ENCODE measurements around the gene KCNK13. TPM values are rescaled to one million over a fixed set of nuclear protein-coding genes. Genes with fewer than 3 reads are reported as not detected.

KCNK13 gene
- total RNA-seq, 8 experiments from 2014 or later, result 0.05 to 2.2 (median 0.24) TPM; not detected in 3

- Histone ChIP-seq H3K27ac (no peak overlapping the region), H3K4me1 (replicated peaks in 1 of 2) (no peaks in the 10 kb centered on the region), H3K4me3 (no peak overlapping the region)
- WGBS, 10 experiments, result 33 to 43% methylated on average over 2 of the region's 2 CpGs; no CpG with 5 or more reads in 8 of the 10 experiments
- in situ Hi-C loops (cut with MboI; ENCODE audit: low pct_unique_long_range_greater_than_20kb in 2 of 9, low sequenced_read_pairs in 9 of 9, unreplicated experiment in 9 of 9), result no loop called here
- peak in 1 of 8 experiments; percentile 70 for ATAC-seq (replicated peaks in 6 of 8)
Observed at GRCh38 chr14:90045616-90046015, 16.2 kb upstream of the KCNK13 start.

- Histone ChIP-seq H3K4me3 (no peak overlapping the region), H3K4me1 (replicated peaks in 1 of 2) (no peaks in the 10 kb centered on the region), H3K27ac (no peak overlapping the region)
- in situ Hi-C loops (cut with MboI; ENCODE audit: low pct_unique_long_range_greater_than_20kb in 2 of 9, low sequenced_read_pairs in 9 of 9, unreplicated experiment in 9 of 9), result no loop called here
- WGBS, 10 experiments, result 17 to 88% (median 44%) methylated on average over 1 to 3 of the region's 3 CpGs; no CpG with 5 or more reads in 1 of the 10 experiments
- no peak for ATAC-seq (replicated peaks in 6 of 8)
Observed at GRCh38 chr14:90049390-90049789, 12.4 kb upstream of the KCNK13 start.

- no peak for ATAC-seq (replicated peaks in 6 of 8)
- Histone ChIP-seq H3K27ac (no peak overlapping the region), H3K4me3 (no peak overlapping the region), H3K4me1 (replicated peaks in 1 of 2) (no peaks in the 10 kb centered on the region)
- WGBS, 10 experiments, result 79 to 100% (median 95%) methylated on average over 1 to 4 of the region's 4 CpGs; no CpG with 5 or more reads in 2 of the 10 experiments
- in situ Hi-C loops (cut with MboI; ENCODE audit: low pct_unique_long_range_greater_than_20kb in 2 of 9, low sequenced_read_pairs in 9 of 9, unreplicated experiment in 9 of 9), result no loop called here
Observed at GRCh38 chr14:90050271-90050670, 11.5 kb upstream of the KCNK13 start.

- Histone ChIP-seq H3K4me3 (no peak overlapping the region), H3K27ac (no peak overlapping the region), H3K4me1 (replicated peaks in 1 of 2) (no peaks in the 10 kb centered on the region)
- 0 to 100% (median 50%) methylated on average over 1 to 2 of the region's 2 CpGs; no CpG with 5 or more reads in 1 of the 10 experiments for WGBS, 10 experiments
- no peak for ATAC-seq (replicated peaks in 6 of 8)
- in situ Hi-C loops (cut with MboI; ENCODE audit: low pct_unique_long_range_greater_than_20kb in 2 of 9, low sequenced_read_pairs in 9 of 9, unreplicated experiment in 9 of 9), result no loop called here
Observed at GRCh38 chr14:90053044-90053443, 8.8 kb upstream of the KCNK13 start.

GRCh38 chr14:90054803-90055202 is 7.0 kb upstream of the KCNK13 start:
- Histone ChIP-seq H3K27ac (no peak overlapping the region), H3K4me3 (no peak overlapping the region), H3K4me1 (replicated peaks in 1 of 2) (no peaks in the 10 kb centered on the region)
- in situ Hi-C loops (cut with MboI; ENCODE audit: low pct_unique_long_range_greater_than_20kb in 2 of 9, low sequenced_read_pairs in 9 of 9, unreplicated experiment in 9 of 9), result no loop called here
- WGBS, 10 experiments, result 0 to 100% (median 50%) methylated on average over 1 of the region's 1 CpG; no CpG with 5 or more reads in 4 of the 10 experiments
- no peak for ATAC-seq (replicated peaks in 6 of 8)

GRCh38 chr14:90056826-90057225 is 5.0 kb upstream of the KCNK13 start:
- whole genome bisulfite sequencing, 10 experiments, result 0 to 92% (median 48%) methylated on average over 1 to 8 of the region's 8 CpGs; no CpG with 5 or more reads in 1 of the 10 experiments
- ATAC-seq (replicated peaks in 6 of 8), result no peak

GRCh38 chr14:90058876-90059458 is 2.8 kb upstream of the KCNK13 start:
- ATAC-seq (replicated peaks in 6 of 8), result peak in 1 of 8 experiments; percentile 16
- Histone ChIP-seq H3K4me3 (no peak overlapping the region), H3K27ac (no peak overlapping the region), H3K4me1 (replicated peaks in 1 of 2) (no peaks in the 10 kb centered on the region)
- 45 to 100% (median 92%) methylated on average over 4 to 7 of the region's 7 CpGs for WGBS, 10 experiments
- in situ Hi-C loops (cut with MboI; ENCODE audit: low pct_unique_long_range_greater_than_20kb in 2 of 9, low sequenced_read_pairs in 9 of 9, unreplicated experiment in 9 of 9), result no loop called here

More at GRCh38 chr14:90056826-90057225, 5.0 kb upstream of the KCNK13 start:
- Histone ChIP-seq H3K27ac (no peak overlapping the region), H3K4me1 (replicated peaks in 1 of 2) (no peaks in the 10 kb centered on the region), H3K4me3 (no peak overlapping the region)
- in situ Hi-C loops (cut with MboI; ENCODE audit: low pct_unique_long_range_greater_than_20kb in 2 of 9, low sequenced_read_pairs in 9 of 9, unreplicated experiment in 9 of 9), result no loop called here

- 0 to 33% (median 0%) methylated on average over 1 to 5 of the region's 80 CpGs; no CpG with 5 or more reads in 5 of the 10 experiments for WGBS, 10 experiments
- no peak overlapping the region for H3K27ac ChIP-seq
- no peaks in the 10 kb centered on the region for H3K4me1 ChIP-seq (replicated peaks in 1 of 2)
- in situ Hi-C loops (cut with MboI; ENCODE audit: low pct_unique_long_range_greater_than_20kb in 2 of 9, low sequenced_read_pairs in 9 of 9, unreplicated experiment in 9 of 9), result no loop called here
- peak; percentile 78 to 95 (median 91) for ATAC-seq (replicated peaks in 6 of 8)
- H3K4me3 ChIP-seq, result peak overlapping the region; percentile 32 to 43 (median 39)
Observed at GRCh38 chr14:90060312-90060964, 1.4 kb upstream of the KCNK13 start.

- WGBS, 10 experiments, result 0 to 1% (median 0%) methylated on average over 2 to 22 of the region's 60 CpGs; no CpG with 5 or more reads in 7 of the 10 experiments
- Histone ChIP-seq H3K4me3 (peak overlapping the region; percentile 32 to 43 (median 39)), H3K4me1 (replicated peaks in 1 of 2) (no peaks in the 10 kb centered on the region), H3K27ac (no peak overlapping the region)
- in situ Hi-C loops (cut with MboI; ENCODE audit: low pct_unique_long_range_greater_than_20kb in 2 of 9, low sequenced_read_pairs in 9 of 9, unreplicated experiment in 9 of 9), result no loop called here
- ATAC-seq (replicated peaks in 6 of 8), result peak in 4 of 8 experiments; percentile 1 to 8 (median 2)
Observed at GRCh38 chr14:90060965-90061684, 669 bp upstream of the KCNK13 start.

GRCh38 chr14:90062127-90062794 is 467 bp downstream of the KCNK13 start:
- H3K4me1 ChIP-seq (replicated peaks in 1 of 2), result no peaks in the 10 kb centered on the region
- no peak overlapping the region for H3K27ac ChIP-seq
- in situ Hi-C loops (cut with MboI; ENCODE audit: low pct_unique_long_range_greater_than_20kb in 2 of 9, low sequenced_read_pairs in 9 of 9, unreplicated experiment in 9 of 9), result no loop called here
- whole genome bisulfite sequencing, 10 experiments, result 0 to 9% (median 2%) methylated on average over 1 to 20 of the region's 63 CpGs; no CpG with 5 or more reads in 4 of the 10 experiments
- peak in 4 of 8 experiments; percentile 8 to 39 (median 12) for ATAC-seq (replicated peaks in 6 of 8)
- peak overlapping the region; percentile 10 to 32 (median 28) for H3K4me3 ChIP-seq

- no peak for ATAC-seq (replicated peaks in 6 of 8)
Observed at GRCh38 chr14:90062822-90063539, 1.2 kb downstream of the KCNK13 start.

GRCh38 chr14:90072350-90072749 is 10.6 kb downstream of the KCNK13 start:
- Histone ChIP-seq H3K27ac (no peak overlapping the region), H3K4me1 (replicated peaks in 1 of 2) (no peaks in the 10 kb centered on the region), H3K4me3 (no peak overlapping the region)
- 25 to 85% (median 72%) methylated on average over 1 to 5 of the region's 6 CpGs; no CpG with 5 or more reads in 2 of the 10 experiments for WGBS, 10 experiments
- in situ Hi-C loops (cut with MboI; ENCODE audit: low pct_unique_long_range_greater_than_20kb in 2 of 9, low sequenced_read_pairs in 9 of 9, unreplicated experiment in 9 of 9), result no loop called here
- ATAC-seq (replicated peaks in 6 of 8), result no peak

More at GRCh38 chr14:90062822-90063539, 1.2 kb downstream of the KCNK13 start:
- H3K4me3 ChIP-seq, result no peak overlapping the region
- 12 to 31% (median 24%) methylated on average over 2 to 10 of the region's 11 CpGs for WGBS, 10 experiments
- no peak overlapping the region for H3K27ac ChIP-seq
- no peaks in the 10 kb centered on the region for H3K4me1 ChIP-seq (replicated peaks in 1 of 2)
- in situ Hi-C loops (cut with MboI; ENCODE audit: low pct_unique_long_range_greater_than_20kb in 2 of 9, low sequenced_read_pairs in 9 of 9, unreplicated experiment in 9 of 9), result no loop called here

Data from motor neuron (in vitro differentiated cells).